NCI-H2081 (cell line): Measurements from ENCODE around the gene IP6K3.
A peak's percentile ranks its signal among the peaks of the same experiment; 100 is the strongest.

ENCODE experiments used
- DNase-seq, 2 experiments: peaks; one replicate each; lab custom pipeline; 2025; lab: John Stamatoyannopoulos, UW

Gene IP6K3

GRCh38 chr6:33723371-33724085 lies 23.2 kb downstream of the IP6K3 start:
- DNase-seq = no peak

GRCh38 chr6:33722103-33722623 lies 24.5 kb downstream of the IP6K3 start:
- no peak for DNase-seq

GRCh38 chr6:33721508-33721907 lies 25.2 kb downstream of the IP6K3 start:
- DNase-seq = no peak

- peak in 1 of 2 experiments; percentile 38 for DNase-seq
Observed at GRCh38 chr6:33720998-33721397, 25.7 kb downstream of the IP6K3 start.

- DNase-seq = no peak
Observed at GRCh38 chr6:33719326-33719987, 27.2 kb downstream of the IP6K3 start.

- no peak for DNase-seq
Observed at GRCh38 chr6:33718713-33719112, 28.0 kb downstream of the IP6K3 start.

- no peak for DNase-seq
Observed at GRCh38 chr6:33717934-33718455, 28.7 kb downstream of the IP6K3 start.

- DNase-seq = no peak
Observed at GRCh38 chr6:33716890-33717632, 29.6 kb downstream of the IP6K3 start.

- DNase-seq = peak; percentile 39 to 84
Observed at GRCh38 chr6:33716379-33716778, 30.3 kb downstream of the IP6K3 start.

- DNase-seq = no peak
Observed at GRCh38 chr6:33714385-33715040, 32.2 kb downstream of the IP6K3 start.

GRCh38 chr6:33713786-33714185 lies 32.9 kb downstream of the IP6K3 start:
- no peak for DNase-seq

- DNase-seq = no peak
Observed at GRCh38 chr6:33712914-33713313, 33.8 kb downstream of the IP6K3 start.

- DNase-seq = peak; percentile 97
Observed at GRCh38 chr6:33711140-33712129, 35.3 kb downstream of the IP6K3 start, which contains the start of gene UQCC2. UQCC2 (minus strand) TSS chr6:33711700; CDS start chr6:33711686, 14 bp downstream.

- peak in 1 of 2 experiments; percentile 37 for DNase-seq
Observed at GRCh38 chr6:33710296-33711121, 36.2 kb downstream of the IP6K3 start.

GRCh38 chr6:33709605-33710295 lies 37.0 kb downstream of the IP6K3 start:
- no peak for DNase-seq

- DNase-seq = no peak
Observed at GRCh38 chr6:33708516-33709204, 38.0 kb downstream of the IP6K3 start.

GRCh38 chr6:33707771-33708170 lies 38.9 kb downstream of the IP6K3 start:
- no peak for DNase-seq
